HepG2 (cell line): Measurements from ENCODE around the gene STK39. TPM values are rescaled to one million over a fixed set of nuclear protein-coding genes. Genes with fewer than 3 reads are reported as not detected.

ENCODE experiments used
- BRF2 ChIP-seq: sonication (generic); formaldehyde crosslinking; IDR thresholded peaks from 2 replicates; pipeline ENCODE4 v1.8.1; 2022; ENCODE audit warnings: mild to moderate bottlenecking, missing genetic modification reagents
- FLYWCH1 ChIP-seq: sonication (generic); formaldehyde crosslinking; IDR thresholded peaks from 2 replicates; pipeline ENCODE4 v1.8.1; 2023; ENCODE audit warnings: mild to moderate bottlenecking, missing genetic modification reagents
- MAFG ChIP-seq: sonication (generic); formaldehyde crosslinking; IDR thresholded peaks from 2 replicates; pipeline ENCODE4 v1.5.1; 2020; ENCODE audit warnings: mild to moderate bottlenecking, missing genetic modification reagents
- MXD1 ChIP-seq: sonication (generic); formaldehyde crosslinking; IDR thresholded peaks from 2 replicates; pipeline ENCODE4 v1.4.0; 2020; ENCODE audit warnings: mild to moderate bottlenecking, missing genetic modification reagents
- NFYC ChIP-seq: IDR thresholded peaks from 2 replicates; pipeline ENCODE4 v1.6.1; 2016; ENCODE audit warnings: missing genetic modification reagents, missing compliant biosample characterization
- PRDM15 ChIP-seq: sonication (generic); formaldehyde crosslinking; IDR thresholded peaks from 2 replicates; pipeline ENCODE4 v1.4.0; 2020; ENCODE audit warnings: missing genetic modification reagents
- SMC3 ChIP-seq: IDR thresholded peaks from 2 replicates; pipeline ENCODE4 v1.6.1; 2011; ENCODE audit warnings: low read length, improper control_type of control experiment
- SRF ChIP-seq: IDR thresholded peaks from 2 replicates; pipeline ENCODE4 v1.6.1; 2011; ENCODE audit warnings: mild to moderate bottlenecking, low read depth, low read length, moderate library complexity
- TOE1 ChIP-seq: sonication (generic); formaldehyde crosslinking; IDR thresholded peaks from 2 replicates; pipeline ENCODE4 v1.4.0; 2020; ENCODE audit warnings: mild to moderate bottlenecking, missing genetic modification reagents
- U2AF2 ChIP-seq: fragments of 200-400 bp; formaldehyde crosslinking; IDR thresholded peaks from 2 replicates; pipeline ENCODE4 v1.6.1; 2017; ENCODE audit warnings: low read depth, mild to moderate bottlenecking, low read length
- ZFP90 ChIP-seq: sonication (generic); formaldehyde crosslinking; IDR thresholded peaks from 2 replicates; pipeline ENCODE4 v1.8.0; 2022; ENCODE audit warnings: missing genetic modification reagents, mild to moderate bottlenecking, inconsistent platforms, borderline replicate concordance
- ZNF275 ChIP-seq: sonication (generic); formaldehyde crosslinking; IDR thresholded peaks from 2 replicates; pipeline ENCODE4 v1.8.0; 2022; ENCODE audit warnings: missing genetic modification reagents, mild to moderate bottlenecking, inconsistent platforms, borderline replicate concordance
- ZNF296 ChIP-seq: sonication (generic); formaldehyde crosslinking; conservative IDR thresholded peaks from 2 replicates; pipeline ENCODE4 v1.5.0; 2020; ENCODE audit warnings: mild to moderate bottlenecking, missing genetic modification reagents
- ZNF569 ChIP-seq: sonication (generic); formaldehyde crosslinking; IDR thresholded peaks from 2 replicates; pipeline ENCODE4 v1.5.0; 2020; ENCODE audit warnings: mild to moderate bottlenecking, missing genetic modification reagents, moderate library complexity, borderline replicate concordance
- ZNF607 ChIP-seq: sonication (generic); formaldehyde crosslinking; IDR thresholded peaks from 2 replicates; pipeline ENCODE4 v1.5.1; 2020; ENCODE audit warnings: missing genetic modification reagents, mild to moderate bottlenecking, borderline replicate concordance
- ZNF687 ChIP-seq: sonication (generic); formaldehyde crosslinking; IDR thresholded peaks from 2 replicates; pipeline ENCODE4 v1.5.1; 2020; ENCODE audit warnings: mild to moderate bottlenecking, missing genetic modification reagents, moderate library complexity
- ZNF839 ChIP-seq: sonication (generic); formaldehyde crosslinking; IDR thresholded peaks from 2 replicates; pipeline ENCODE4 v1.4.0; 2020; ENCODE audit warnings: missing genetic modification reagents, mild to moderate bottlenecking, borderline replicate concordance
- polyA plus RNA-seq, 8 experiments: library from polyadenylated mRNA; depleted of rRNA in 3 of 8; stranded (reverse) in 7 of 8; unstranded in 1 of 8; fragments of >200 nt; fragmentation: Illumina TruSeq in 4 of 8; extraction: Trizol in 4 of 8; gene quantifications; 2 replicates each; pipeline versions ENCODE4 v1.2.1 to v1.2.3, GENCODE V29; 2011 to 2016; ENCODE audit warnings: low read depth in 4 of 8, missing spikeins in 1 of 8, mixed read lengths in 1 of 8; ENCODE audit not compliant: insufficient read depth in 1 of 8
- total RNA-seq, 5 experiments: library from RNA; depleted of rRNA; stranded (reverse); fragments of >200 nt; fragmentation: Illumina TruSeq; extraction: Trizol; gene quantifications; 2 replicates each; pipeline ENCODE4 v1.2.3, GENCODE V29; 2016; ENCODE audit warnings: low read depth in 1 of 5

The STK39 gene
- total and polyA plus RNA-seq, 2 of the 13 experiments (the other 11 are each of a cell fraction or from before 2014, with no cell fraction given) = 27.3 to 38.4 TPM

GRCh38 chr2:168246483-168247340 lies 683 bp downstream of the STK39 start (continued):
- peak; percentile 93 for TF ChIP-seq ZNF687 (CRISPR knock-in tag)
- TF ChIP-seq SMC3 = no peak
- TF ChIP-seq FLYWCH1 (CRISPR knock-in tag) = no peak
- no peak for TF ChIP-seq ZNF569 (CRISPR knock-in tag)
- no peak for TF ChIP-seq TOE1 (CRISPR knock-in tag)
- 0 out of 2 replicates have a peak, but pooled peaks have one; percentile 30 for TF ChIP-seq NFYC
- TF ChIP-seq ZNF839 (CRISPR knock-in tag) = no peak
- TF ChIP-seq U2AF2 = no peak
- no peak; the same call in 1 of the 2 replicates for TF ChIP-seq ZNF607 (CRISPR knock-in tag)
- 0 out of 2 replicates have a peak, but pooled peaks have one; percentile 27 for TF ChIP-seq ZFP90 (CRISPR knock-in tag)
- no peak for TF ChIP-seq ZNF296 (CRISPR knock-in tag)
- TF ChIP-seq ZNF275 (CRISPR knock-in tag) = peak; percentile 57; the same call in 1 of the 2 replicates
- TF ChIP-seq MXD1 = peak; percentile 22; the same call in 1 of the 2 replicates
- TF ChIP-seq PRDM15 (CRISPR knock-in tag) = no peak
- TF ChIP-seq BRF2 (CRISPR knock-in tag) = no peak
- TF ChIP-seq MAFG (CRISPR knock-in tag) = 0 out of 2 replicates have a peak, but pooled peaks have one; percentile 35
- TF ChIP-seq SRF = no peak
